HG03066 (cell line): ENCODE results near the gene SUCLG2.

ENCODE experiments used
- ATAC-seq: cut with Tn5 transposase; IDR thresholded peaks from one replicate; pipeline ENCODE4 v1.9.1; 2021; ENCODE audit warnings: low read depth; ENCODE audit not compliant: unreplicated experiment

Gene SUCLG2

DNA sequence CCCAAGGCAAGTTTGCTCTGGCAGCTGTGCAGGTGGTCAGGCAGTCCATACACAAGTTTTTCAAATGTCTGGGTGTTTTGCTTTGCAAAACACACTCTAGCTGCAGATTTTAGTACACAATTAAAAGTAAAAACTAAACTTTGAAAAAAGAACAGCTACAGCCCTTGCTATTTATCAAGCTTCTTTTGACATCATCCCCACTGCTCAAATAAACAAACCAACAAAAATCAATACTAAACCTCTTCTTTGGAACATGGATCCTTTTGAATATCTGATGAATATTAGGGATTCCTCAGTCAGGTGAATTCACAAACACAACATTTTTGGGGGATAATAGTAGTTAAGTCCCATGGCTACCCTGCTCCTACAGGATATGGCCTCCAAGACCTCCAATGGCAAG lies 249.2 kb downstream of the SUCLG2 start:
- ATAC-seq, result no peak

- no peak for ATAC-seq
Observed at GRCh38 chr3:67402873-67403272, 251.5 kb downstream of the SUCLG2 start.

DNA sequence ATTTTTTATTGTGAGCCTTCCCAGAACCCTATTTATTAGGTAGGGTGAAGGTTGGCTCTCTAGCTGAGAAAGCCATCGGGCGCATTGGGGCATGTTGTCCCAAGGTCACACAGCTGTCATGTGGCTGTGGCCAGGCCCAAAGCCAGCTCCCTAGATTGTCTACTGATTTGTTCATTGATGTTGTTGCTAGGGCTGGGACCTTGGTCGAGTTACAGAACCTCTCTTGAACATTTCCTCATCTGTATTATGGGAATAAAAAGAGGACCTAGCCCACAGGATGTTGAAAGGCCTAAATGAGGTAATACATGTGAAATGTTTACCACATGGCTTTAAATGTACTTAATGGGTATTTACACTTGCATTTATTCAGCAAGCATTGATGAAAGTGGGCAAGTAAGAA lies 252.5 kb downstream of the SUCLG2 start:
- ATAC-seq, result no peak

GRCh38 chr3:67400476-67400875 lies 253.9 kb downstream of the SUCLG2 start:
- no peak for ATAC-seq

GRCh38 chr3:67389176-67389575 lies 265.2 kb downstream of the SUCLG2 start:
- ATAC-seq, result peak; percentile 93

- ATAC-seq, result no peak
Observed at GRCh38 chr3:67388738-67389137, 265.7 kb downstream of the SUCLG2 start.

GRCh38 chr3:67386451-67386850 lies 268.0 kb downstream of the SUCLG2 start:
- ATAC-seq, result no peak

DNA sequence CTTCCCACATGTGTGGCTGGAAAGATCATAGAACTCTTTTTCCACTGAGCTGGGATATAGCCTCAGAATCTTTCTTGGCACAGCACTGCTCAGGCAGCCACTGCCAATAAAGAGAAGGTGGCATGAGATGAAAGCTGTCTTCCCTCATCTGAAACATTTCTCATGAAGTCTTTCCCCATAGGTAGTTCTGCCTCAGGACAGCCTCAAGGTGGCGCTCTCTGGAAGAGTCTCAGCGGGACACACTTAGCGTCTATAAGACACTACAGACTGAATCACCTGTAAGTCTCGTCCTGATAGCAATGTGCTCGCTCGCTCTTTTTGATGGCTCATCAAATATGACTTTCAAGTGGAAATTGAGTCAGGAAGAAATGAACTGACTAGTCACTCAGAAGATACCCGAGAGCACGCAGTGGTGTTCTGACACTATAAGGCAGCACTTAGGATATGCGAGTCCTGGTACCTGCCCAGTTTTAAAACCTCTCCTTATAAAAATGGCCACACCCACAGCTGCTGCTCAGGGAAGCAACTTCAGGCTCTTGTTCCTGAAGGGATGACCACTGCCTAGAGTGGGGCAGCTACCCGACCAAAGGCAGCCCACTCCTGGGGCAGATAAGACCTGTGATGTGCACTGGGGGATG lies 269.5 kb downstream of the SUCLG2 start:
- ATAC-seq, result no peak

- ATAC-seq, result no peak
Observed at GRCh38 chr3:67384016-67384415, 270.4 kb downstream of the SUCLG2 start.

- no peak for ATAC-seq
Observed at GRCh38 chr3:67383379-67383778, 271.0 kb downstream of the SUCLG2 start.

- ATAC-seq, result no peak
Observed at GRCh38 chr3:67382536-67382935, 271.9 kb downstream of the SUCLG2 start.

DNA sequence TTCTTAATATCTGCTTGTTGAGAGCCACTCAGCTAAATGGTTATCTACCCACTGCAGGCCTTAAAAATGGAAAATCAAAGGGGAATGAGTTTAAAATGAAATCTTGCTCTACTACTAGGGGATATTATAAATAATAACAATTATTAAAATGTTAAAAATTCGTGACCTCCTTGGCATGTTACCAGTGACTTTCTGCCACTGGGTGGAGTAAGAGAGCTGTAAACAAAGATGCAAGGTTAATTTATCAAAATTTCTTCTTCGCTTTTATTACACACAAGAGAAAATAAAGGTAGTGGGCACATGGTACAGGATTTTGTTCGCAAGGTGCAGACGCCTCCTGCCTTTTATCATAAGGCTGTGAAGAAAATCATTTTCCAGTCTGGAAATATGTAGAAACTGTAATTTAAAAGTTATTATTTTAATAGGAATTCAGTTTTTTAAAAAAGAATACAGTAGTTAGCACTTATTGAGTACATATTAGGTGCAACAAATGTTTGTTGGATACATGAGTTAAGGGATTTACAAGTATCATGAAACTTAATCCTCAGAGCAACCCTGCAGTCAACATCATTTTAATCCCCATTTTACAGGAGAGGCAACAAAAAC lies 272.6 kb downstream of the SUCLG2 start:
- no peak for ATAC-seq

GRCh38 chr3:67380118-67380517 lies 274.3 kb downstream of the SUCLG2 start:
- no peak for ATAC-seq

DNA sequence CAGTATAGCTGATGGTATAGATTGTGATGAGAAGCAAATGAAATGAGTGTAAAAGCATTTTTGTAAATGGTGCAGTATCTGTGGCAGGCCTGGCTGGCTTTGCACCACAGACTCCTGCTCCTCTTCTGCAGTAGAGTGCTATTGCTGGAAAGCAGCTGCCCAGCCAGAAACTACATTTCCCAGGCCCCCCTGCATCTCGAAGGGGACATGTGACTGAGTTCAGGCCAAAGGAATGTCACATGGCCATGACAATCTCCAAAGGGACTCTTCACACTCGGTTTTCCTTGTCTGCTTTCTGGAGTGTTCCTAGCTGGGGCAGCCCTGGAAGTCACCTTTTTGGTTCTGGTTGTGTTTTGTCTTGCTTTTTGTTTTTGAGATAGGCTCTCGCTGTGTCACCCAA lies 277.1 kb downstream of the SUCLG2 start:
- ATAC-seq, result no peak

DNA sequence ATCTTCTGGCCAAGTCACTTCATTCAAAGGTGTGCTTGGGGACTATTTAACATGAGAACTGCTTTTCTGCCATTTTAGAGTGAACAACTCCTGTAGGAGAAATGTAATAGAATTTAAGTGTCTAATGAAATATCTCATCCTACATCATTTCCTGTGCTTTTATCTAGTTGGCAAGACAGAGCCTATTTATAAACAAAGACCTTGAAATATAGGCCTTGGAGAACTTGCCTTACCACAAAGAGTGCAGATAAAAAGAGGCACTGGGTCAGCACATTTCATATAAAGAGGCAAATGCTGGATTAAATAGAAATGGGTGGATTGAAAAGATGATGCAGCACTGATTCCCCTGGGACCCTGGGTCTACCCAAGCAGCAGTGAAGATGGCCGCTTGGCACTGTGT lies 278.0 kb downstream of the SUCLG2 start:
- ATAC-seq, result no peak

DNA sequence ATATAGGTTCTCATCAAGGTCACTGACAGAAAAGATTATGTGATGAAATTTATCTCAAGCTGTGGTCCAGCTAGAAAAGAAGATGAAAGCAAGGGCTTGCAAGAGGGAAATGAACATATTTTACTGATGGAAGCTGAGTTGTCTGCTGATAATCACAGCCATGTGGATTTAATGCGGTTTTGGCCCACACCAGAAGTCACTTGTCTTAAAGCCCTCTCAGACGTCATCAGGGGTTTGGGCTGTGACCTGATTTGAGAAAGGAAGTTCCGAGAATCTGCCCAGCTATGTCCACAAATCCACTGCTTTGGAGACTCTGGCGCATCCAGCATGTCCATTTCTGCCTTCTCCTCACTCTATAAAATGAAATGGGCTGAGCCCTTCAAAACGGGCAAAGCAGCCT lies 278.4 kb downstream of the SUCLG2 start:
- no peak for ATAC-seq

- ATAC-seq, result no peak
Observed at GRCh38 chr3:67362686-67363085, 291.7 kb downstream of the SUCLG2 start.

- no peak for ATAC-seq
Observed at GRCh38 chr3:67361770-67362169, 292.6 kb downstream of the SUCLG2 start.

DNA sequence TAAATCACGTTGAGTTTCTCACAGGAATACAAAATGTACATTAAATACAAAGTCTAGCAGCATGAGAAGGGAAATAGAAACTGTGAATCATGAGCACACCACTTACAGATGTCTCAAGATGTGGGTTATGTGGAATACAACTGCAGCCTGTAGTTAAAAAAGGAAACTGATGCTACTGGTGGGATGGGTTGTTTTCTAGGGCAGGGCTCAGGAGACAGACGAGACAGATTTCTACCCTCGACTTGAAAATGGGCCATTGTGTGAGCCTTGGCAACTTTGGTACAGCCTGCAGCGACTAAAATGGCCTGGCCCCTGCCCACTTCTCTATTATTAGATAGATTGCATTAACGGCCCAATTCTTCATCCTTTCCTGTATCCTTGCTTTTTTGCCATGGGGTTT lies 293.1 kb downstream of the SUCLG2 start:
- ATAC-seq, result no peak

DNA sequence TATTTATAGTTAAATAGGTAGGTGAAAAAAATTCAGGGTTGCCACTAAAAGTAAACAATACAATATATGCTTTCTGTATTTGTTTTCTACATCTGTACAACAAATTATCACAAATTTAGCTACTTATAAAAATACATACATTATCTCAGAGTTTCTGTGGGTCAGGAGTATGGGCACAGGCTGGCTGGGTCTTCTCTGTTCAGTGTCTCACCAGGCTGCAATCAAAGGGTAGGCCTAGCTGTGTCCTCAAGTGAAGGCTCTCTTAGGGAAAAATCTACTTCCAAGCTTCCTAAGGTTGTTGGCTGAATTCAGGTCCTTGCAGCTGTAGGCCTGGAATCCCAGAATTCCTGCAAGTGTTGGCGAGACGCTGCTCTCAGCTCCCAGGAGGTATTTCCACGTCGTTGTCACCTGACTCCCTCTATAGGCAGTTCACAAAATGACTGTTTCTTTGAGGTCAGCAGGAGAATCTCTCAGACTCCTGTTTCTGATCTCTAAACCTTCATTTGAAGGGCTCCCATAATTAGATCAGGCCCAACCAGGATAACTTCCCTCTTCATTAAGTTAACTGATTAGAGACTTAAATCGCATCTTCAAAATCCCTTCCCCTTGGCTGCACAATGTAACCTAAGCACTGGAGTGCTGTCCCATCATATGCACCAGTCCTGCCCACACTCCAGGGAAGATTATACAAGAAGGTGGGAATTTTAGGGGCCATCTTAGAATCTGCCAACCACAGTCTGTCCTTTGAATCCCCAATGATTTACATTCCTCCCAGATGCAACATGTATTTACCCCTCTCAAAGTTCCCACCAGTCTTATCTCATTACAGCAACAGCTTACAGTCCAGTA lies 296.6 kb downstream of the SUCLG2 start:
- no peak for ATAC-seq

DNA sequence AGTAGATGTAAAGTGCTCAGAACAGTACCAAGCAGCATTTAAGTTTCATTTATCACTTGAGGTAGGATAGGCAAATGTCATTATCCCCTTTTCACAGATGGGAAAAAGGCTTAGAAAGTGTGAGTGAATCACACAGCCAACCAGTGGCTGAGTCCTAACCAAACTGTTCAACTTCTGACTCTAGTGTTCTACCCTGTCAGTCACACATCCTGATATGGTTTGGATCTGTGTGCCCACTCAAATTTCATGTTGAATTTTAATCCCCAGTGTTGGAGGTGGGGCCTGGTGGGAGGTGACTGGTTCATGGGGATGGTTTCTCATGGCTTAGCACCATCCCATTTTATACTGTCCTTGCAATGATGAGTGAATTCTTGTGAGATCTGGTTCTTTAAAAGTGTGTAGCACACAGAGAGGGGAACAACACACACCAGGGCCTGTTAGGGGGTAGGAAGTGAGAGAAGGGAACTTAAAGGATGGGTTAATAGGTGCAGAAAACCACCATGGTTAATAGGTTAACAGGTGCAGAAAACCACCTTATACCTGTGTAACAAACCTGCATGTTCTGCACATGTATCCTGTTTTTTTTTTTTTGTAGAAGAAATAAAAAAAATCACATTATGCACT lies 304.7 kb downstream of the SUCLG2 start:
- ATAC-seq, result peak; percentile 85
